ACHN (cell line): ENCODE data around the gene WDR41.
"Not testable (repeated sequence)": the region's sequence is repeated elsewhere in the genome, so short reads cannot be mapped to it uniquely, and the experiment has no call there.

Source experiments
- DNase-seq: peaks from one replicate; pipeline ENCODE4 v3.0.0-alpha.2; 2015
- in situ Hi-C: cut with HindIII; loops from 2 replicates; pipeline ENCODE4 v1.10.0; 2017; ENCODE audit warnings: low sequenced_read_pairs, low pct_ligation_motif_present, low pct_unique_long_range_greater_than_20kb

Gene WDR41

DNA sequence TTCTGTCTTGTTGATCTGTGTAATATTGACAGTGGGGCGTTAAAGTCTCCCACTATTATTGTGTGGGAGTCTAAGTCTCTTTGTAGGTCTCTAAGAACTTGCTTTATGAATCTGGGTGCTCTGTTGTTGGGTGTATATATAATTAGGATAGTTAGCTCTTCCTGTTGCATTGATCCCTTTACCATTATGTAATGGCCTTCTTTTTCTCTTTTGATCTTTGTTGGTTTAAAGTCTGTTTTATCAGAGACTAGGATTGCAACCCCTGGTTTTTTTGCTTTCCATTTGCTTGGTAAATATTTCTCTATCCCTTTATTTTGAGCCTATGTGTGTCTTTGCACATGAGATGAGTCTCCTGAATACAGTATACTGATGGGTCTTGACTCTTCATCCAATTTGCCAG lies 105.8 kb downstream of the WDR41 start:
- in situ Hi-C loops, DNase-seq: not testable (repeated sequence)

DNA sequence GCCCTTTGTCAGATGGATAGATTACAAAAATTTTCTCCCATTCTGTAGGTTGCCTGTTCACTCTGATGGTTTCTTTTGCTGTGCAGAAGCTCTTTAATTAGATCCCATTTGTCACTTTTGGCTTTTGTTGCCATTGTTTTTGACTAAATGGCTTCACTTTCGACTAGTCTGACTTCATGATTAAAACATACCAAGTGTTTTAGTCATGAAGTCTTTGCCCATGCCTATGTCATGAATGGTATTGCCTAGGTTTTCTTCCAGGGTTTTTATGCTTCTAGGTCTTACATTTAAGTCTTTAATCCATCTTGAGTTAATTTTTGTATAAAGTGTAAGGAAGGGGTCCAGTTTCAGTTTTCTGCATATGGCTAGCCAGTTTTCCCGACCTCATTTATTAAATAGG lies 108.8 kb downstream of the WDR41 start:
- DNase-seq, in situ Hi-C loops: not testable (repeated sequence)
